Transverse colon (tissue), 3 donors: Measurements from ENCODE around the gene ZDHHC14.

Source experiments
- EP300 ChIP-seq: sonication (generic); formaldehyde crosslinking; IDR thresholded peaks from one replicate; pipeline ENCODE4 v1.6.1; 2017; ENCODE audit warnings: antibody characterized with exemption, low read depth
- POLR2A ChIP-seq: fragments of 450-650 bp; IDR thresholded peaks from one replicate; pipeline ENCODE4 v1.6.1; 2016; ENCODE audit warnings: antibody characterized with exemption, mild to moderate bottlenecking, moderate library complexity
- TF ChIP-seq, protein P1 (sequence below), 5 experiments: fragments of 200-600 bp in 3 of 5; fragments of 450-650 bp in 2 of 5; sonication (generic) in 3 of 5; IDR thresholded peaks; 1 replicate in 2 of 5; 2 replicates in 3 of 5; pipeline ENCODE4 v1.5.1; 2016 to 2017; ENCODE audit warnings: antibody characterized with exemption in 5 of 5, inconsistent platforms in 3 of 5, mild to moderate bottlenecking in 2 of 5, moderate library complexity in 1 of 5

DNA sequence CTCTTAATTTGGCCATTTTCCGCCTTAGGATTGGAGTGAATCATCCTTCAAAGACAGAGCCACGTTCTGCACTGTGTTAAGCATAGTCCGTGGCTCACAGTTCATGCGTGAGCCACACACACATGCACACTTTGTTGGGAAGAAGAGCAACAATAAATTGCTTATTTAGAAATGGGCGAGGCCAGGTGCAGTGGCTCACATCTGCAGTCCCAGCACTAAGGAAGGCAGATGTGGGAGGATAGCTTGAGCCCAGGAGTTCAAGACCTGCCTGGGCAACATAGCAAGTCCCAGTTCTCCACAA, 131.3 kb downstream of the ZDHHC14 start:
- TF ChIP-seq POLR2A (no peak), EP300 (no peak)
- TF ChIP-seq, protein P1, sequence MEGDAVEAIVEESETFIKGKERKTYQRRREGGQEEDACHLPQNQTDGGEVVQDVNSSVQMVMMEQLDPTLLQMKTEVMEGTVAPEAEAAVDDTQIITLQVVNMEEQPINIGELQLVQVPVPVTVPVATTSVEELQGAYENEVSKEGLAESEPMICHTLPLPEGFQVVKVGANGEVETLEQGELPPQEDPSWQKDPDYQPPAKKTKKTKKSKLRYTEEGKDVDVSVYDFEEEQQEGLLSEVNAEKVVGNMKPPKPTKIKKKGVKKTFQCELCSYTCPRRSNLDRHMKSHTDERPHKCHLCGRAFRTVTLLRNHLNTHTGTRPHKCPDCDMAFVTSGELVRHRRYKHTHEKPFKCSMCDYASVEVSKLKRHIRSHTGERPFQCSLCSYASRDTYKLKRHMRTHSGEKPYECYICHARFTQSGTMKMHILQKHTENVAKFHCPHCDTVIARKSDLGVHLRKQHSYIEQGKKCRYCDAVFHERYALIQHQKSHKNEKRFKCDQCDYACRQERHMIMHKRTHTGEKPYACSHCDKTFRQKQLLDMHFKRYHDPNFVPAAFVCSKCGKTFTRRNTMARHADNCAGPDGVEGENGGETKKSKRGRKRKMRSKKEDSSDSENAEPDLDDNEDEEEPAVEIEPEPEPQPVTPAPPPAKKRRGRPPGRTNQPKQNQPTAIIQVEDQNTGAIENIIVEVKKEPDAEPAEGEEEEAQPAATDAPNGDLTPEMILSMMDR (IDR thresholded peaks at IDR 0.05), result no peak
